AG10803 (cell line): ENCODE data around the gene CD151.
A peak's percentile ranks its signal among the peaks of the same experiment; 100 is the strongest.

Source experiments
- DNase-seq: peaks from one replicate; pipeline ENCODE4 v3.0.0; 2010; ENCODE audit warnings: low read depth
- H3K4me3 ChIP-seq: 2 replicates; pipeline ENCODE4 v1.5.1; 2011; ENCODE audit warnings: mild to moderate bottlenecking, low read length, control low read depth
- TF ChIP-seq, protein P1 (sequence below): conservative IDR thresholded peaks from 2 replicates; pipeline ENCODE4 v1.5.1; 2011; ENCODE audit warnings: mild to moderate bottlenecking, low read length, control low read depth, inconsistent platforms

Gene CD151

DNA sequence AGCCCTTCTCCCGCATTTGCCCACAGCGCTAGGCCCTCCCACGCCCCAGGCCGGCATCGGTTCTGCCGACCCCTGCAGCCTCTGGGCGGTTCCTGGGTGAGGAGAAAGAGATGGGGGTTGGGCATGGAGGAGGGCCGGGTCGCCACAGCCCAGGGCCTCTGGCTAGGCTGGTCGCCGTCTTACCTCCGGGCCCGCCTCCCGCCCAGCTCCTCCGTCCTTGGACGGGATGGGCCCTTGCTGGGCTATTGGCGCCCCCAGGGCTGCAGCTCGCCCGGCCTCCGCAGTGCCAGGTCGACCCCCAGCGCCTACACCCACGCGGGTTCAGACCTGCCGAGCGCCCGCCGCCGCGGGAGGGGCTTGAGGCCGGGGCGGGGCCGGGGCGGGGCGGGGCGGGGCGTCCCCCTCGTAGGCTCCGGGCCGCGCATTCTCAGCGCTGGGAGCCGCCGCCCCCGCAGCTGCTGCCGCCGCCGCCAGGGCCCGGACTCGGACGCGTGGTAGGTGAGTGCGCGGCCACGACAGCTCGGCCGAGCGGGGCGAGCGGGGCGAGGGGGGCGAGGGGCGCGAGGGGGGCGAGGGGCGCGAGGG lies at the start of gene CD151:
Gene CD151 (plus strand): TSS at position 424 of the 585 bp plus-strand sequence. CDS start 3,118 bp downstream, outside the sequence.
- peak within 1 kb of the TSS; percentile 84 for H3K4me3 ChIP-seq
- peak; percentile 50 for DNase-seq
- TF ChIP-seq, protein P1, sequence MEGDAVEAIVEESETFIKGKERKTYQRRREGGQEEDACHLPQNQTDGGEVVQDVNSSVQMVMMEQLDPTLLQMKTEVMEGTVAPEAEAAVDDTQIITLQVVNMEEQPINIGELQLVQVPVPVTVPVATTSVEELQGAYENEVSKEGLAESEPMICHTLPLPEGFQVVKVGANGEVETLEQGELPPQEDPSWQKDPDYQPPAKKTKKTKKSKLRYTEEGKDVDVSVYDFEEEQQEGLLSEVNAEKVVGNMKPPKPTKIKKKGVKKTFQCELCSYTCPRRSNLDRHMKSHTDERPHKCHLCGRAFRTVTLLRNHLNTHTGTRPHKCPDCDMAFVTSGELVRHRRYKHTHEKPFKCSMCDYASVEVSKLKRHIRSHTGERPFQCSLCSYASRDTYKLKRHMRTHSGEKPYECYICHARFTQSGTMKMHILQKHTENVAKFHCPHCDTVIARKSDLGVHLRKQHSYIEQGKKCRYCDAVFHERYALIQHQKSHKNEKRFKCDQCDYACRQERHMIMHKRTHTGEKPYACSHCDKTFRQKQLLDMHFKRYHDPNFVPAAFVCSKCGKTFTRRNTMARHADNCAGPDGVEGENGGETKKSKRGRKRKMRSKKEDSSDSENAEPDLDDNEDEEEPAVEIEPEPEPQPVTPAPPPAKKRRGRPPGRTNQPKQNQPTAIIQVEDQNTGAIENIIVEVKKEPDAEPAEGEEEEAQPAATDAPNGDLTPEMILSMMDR: no peak

DNA sequence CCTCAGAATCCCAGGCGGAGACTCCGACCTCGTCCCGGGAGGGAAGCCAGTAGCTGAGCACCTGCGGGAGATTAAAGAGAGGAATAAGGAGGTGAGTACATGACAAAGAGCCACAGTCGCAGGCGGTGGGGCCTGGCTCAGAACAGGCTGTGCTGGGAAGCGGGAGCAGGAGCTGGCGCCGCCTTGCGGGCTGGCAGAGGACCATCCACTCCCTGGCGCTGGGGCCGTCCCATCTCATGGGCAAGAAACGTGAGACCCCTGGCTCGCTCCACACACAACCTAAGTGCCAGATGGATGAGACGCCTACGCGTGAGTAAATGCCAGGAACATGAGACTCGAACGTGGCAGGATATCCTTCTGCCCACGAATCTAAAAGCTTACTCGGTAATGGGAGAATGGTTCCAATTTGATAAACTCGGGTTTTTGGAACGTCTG lies 49.2 kb upstream of the CD151 start:
- peak overlapping the region; percentile 20 for H3K4me3 ChIP-seq
- DNase-seq: peak; percentile 90
- TF ChIP-seq, protein P1: peak; percentile 78

DNA sequence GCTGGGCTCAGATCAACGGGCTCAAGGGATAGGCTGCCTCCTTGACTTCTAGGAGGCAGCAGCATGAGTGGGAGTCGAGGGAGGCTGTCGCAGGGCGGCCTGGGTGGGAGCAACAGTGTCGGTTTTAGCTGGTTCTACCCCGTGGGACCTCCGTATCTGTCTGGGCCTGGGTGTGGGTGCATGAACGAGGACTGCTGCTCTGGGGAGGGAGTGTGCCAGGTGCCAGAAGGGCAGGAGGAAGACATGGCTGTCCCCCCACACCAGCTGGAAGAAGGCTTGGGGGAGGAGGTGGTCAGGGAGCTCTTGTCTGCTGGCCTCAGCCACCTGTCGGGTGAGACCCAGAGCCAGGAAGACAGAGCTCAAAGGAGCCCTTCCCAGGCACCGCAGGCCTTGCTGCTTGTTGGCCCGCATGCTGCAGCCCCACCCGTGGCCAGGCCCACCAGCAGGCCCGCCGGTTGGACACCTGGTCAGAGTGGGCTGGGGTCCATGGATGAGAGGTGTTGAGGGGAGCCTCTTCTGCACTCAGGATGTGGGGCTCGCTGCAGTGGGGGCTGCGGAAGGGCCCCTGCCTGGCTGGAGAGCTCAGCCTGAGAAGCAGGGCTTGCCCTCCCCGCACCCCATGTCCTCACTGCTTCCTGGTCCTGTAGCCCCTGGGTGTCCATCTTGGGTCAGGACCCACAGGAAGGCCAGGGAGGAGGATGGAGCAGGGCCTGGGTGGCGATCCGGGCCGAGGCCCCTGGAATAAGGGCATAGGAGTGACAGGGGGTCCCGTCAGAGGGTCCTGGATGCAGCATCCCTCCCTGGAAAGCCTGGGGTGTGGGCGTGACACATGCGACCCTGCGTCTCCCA lies 46.3 kb upstream of the CD151 start:
- no peak overlapping the region for H3K4me3 ChIP-seq
- TF ChIP-seq, protein P1: no peak

DNA sequence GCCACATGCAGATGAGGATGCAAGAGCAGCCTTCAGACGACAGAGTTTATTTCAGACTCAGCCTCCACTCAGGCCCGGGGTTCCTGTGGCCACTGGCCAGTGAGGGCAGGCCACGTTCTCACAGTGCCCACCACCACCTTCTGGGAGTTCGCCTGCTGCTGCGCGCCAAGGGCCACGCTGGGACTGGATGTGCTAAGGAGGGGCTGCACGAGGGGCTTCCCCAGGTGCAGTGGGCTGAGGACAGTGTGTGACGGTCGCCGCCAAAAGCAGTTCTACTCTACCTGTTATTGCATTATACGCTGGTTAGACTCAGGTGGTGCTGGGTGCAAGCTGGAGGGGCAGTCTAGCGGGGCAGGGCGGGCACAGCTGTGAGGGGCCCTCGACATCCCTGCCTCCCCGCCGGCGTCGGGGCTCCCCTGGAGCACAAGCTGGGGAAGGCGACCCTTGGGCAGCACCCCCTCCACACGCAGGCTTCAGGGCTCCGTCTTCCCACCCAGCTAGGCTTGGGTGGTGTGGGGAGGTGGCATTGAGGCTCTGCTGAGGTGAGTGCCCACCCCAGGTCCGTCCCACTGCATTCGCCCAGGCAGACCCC lies 45.6 kb upstream of the CD151 start:
- TF ChIP-seq, protein P1: no peak
- H3K4me3 ChIP-seq: no peak overlapping the region
- no peak for DNase-seq

More for the DNA sequence above, 46.3 kb upstream of the CD151 start:
- DNase-seq: no peak

DNA sequence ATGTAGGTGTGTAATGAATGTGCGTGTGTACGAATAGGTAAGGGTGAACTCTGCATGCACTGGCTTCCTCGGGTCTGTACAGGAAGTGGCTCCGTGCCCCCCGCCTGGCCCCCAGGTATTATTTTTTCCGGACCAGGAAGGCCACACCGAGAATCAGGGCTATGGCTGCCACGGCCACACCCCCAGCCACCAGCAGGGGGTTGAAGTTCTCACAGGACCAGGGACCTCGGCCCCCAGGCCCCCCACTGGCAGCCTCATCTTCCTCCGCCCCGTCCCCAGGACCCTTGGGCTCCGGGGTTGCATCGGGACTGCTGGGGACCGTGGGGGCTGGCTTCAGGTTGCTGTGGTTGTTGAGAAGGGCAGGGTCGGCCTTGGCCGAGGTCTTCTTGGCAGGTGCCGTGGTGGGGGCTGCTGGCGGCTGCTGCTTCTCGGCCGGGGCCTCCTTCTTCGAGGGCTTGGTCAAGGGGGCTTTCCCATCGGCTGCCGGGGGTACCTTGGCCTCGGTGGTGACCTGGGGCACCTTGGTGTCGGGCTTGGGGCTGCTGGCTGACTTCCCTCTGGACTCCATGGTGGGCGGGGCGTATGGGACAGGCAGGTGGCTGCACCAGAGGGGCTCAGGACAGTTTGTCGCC lies 44.6 kb upstream of the CD151 start:
- no peak for DNase-seq
- TF ChIP-seq, protein P1: no peak; the same call in 1 of the 2 replicates
- H3K4me3 ChIP-seq: no peak overlapping the region

DNA sequence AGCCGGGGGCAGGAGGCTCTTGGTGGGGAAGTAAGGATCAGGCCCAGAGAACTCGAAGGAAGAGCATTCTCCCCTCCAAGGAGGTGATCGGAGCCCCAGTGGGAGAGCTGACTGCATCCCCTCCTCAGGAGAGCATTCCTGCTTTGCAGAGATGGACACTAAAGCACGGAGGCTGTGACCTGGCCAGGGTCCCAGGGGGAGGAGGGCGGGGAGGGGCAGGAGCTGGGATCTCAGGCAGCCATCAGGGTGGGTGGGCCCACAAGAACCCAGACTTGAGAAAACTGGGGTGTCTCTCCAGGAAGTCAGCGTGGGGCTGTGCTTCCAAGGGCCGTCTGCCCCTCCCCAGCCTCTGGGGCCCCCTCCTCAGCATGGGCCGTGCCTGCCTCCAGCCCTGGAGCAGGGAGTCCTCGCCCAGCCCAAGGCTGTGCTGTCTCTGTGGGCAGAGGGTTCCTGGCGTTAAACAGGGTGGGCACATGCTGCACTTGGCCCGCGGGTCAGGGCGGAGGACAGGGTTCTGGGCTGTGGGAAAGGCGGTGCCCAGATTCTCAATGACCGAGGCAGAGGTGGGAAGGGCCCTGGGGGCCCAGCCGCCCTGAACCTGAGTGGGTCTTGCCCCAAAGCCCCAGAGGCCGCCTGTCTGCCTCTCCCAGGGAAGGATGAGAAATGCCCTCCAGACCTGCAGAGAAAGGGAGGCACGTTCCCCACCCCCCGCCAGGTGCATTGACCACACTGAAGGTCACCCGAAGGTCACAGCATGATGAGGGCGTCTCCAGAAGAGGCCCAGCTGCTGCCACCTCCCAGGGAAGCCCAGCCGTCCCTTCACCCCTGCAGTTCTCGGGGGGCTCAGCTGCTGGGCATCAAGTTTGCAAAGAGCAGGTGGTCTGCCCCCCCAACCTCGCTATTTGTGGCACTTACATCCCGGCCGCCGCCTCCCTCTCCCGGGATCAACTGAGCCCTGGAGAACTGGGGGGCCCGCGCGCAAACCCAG lies 43.5 kb upstream of the CD151 start:
- DNase-seq: no peak
- TF ChIP-seq, protein P1: no peak
- peak overlapping the region; percentile 34 for H3K4me3 ChIP-seq
